Left ventricle myocardium inferior (tissue), 1 donor: Measurements from ENCODE around the gene CEP68. TPM values are rescaled to one million over a fixed set of nuclear protein-coding genes. Genes with fewer than 3 reads are reported as not detected.
A peak's percentile ranks its signal among the peaks of the same experiment; 100 is the strongest.

Experiments used
- DNase-seq: peaks from one replicate; pipeline ENCODE4 v3.0.0-alpha.2; 2020
- H3K27ac ChIP-seq: fragments of 200-600 bp; replicated peaks from 2 replicates; pipeline ENCODE4 v1.8.0; 2021
- H3K27me3 ChIP-seq: fragments of 200-600 bp; 2 replicates; pipeline ENCODE4 v1.8.0; 2021; ENCODE audit warnings: low read depth
- H3K36me3 ChIP-seq: fragments of 200-600 bp; 2 replicates; pipeline ENCODE4 v1.8.0; 2021
- H3K4me1 ChIP-seq: fragments of 200-600 bp; 2 replicates; pipeline ENCODE4 v1.8.0; 2021
- H3K4me3 ChIP-seq: fragments of 200-600 bp; 2 replicates; pipeline ENCODE4 v1.8.0; 2021; ENCODE audit warnings: mild to moderate bottlenecking, moderate library complexity
- H3K9me3 ChIP-seq: fragments of 200-600 bp; replicated peaks from 2 replicates; pipeline ENCODE4 v1.8.0; 2021
- CTCF ChIP-seq: fragments of 200-600 bp; IDR thresholded peaks from 2 replicates; pipeline ENCODE4 v1.8.0; 2021; ENCODE audit warnings: antibody characterized with exemption, mild to moderate bottlenecking, borderline replicate concordance
- intact Hi-C: fragments of 100-400 bp; cut with micrococcal nuclease; formaldehyde crosslinking; loops from one replicate; pipeline ENCODE4 v1.11.0; 2022
- total RNA-seq: library from RNA; stranded (reverse); fragmentation: NEBNext Ultra II Directional; extraction: Animal tissue kit (Norgen Biotek cat#: 25700); gene quantifications from one replicate; pipeline ENCODE4 v1.2.1, GENCODE V29; 2021
- donor health status: DM: no; HTN: yes; CAD: no; lungs with severe emphysema.

The CEP68 gene
- total RNA-seq, 1 donor from 2014 or later, result 20.2 TPM

GRCh38 chr2:65046633-65047407, 9.4 kb upstream of the CEP68 start:
- peaks cover 17% of the 10 kb centered on the region for H3K4me1 ChIP-seq
- H3K9me3 ChIP-seq, result peaks cover 11% of the 10 kb centered on the region
- no peaks in the 10 kb centered on the region for H3K36me3 ChIP-seq
- H3K27me3 ChIP-seq, result no peaks in the 10 kb centered on the region
- DNase-seq, result no peak
- no peak overlapping the region for H3K4me3 ChIP-seq
- no peak for TF ChIP-seq CTCF
- H3K27ac ChIP-seq, result peak overlapping the region; percentile 58
- intact Hi-C loops, result no loop called here

GRCh38 chr2:65049010-65049639, 7.1 kb upstream of the CEP68 start:
- Histone ChIP-seq H3K4me1 (peaks cover 5% of the 10 kb centered on the region), H3K27me3 (no peaks in the 10 kb centered on the region), H3K4me3 (no peak overlapping the region), H3K27ac (no peak overlapping the region), H3K36me3 (no peaks in the 10 kb centered on the region), H3K9me3 (peaks cover 7% of the 10 kb centered on the region)
- intact Hi-C loops, result no loop called here
- no peak for DNase-seq
- TF ChIP-seq CTCF, result no peak

DNA sequence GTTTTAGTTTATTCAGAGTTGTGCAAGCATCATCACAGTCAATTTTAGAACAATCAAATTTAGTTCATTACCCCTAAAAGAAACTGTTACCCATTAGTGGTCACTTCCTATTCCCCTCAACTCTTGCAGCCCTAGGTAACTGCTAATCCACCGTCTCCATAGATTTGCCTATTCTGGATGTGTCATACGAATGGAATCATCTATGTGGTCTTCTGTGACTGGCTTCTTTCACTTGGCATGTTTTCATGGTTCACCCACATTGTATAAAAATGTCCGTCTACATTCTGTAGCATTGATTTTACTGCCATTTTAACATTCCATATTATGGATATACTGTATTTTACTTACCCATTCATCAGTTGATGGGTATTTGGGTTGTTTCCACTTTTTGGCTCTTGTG, 5.3 kb upstream of the CEP68 start:
- no peak for TF ChIP-seq CTCF
- H3K27ac ChIP-seq, result no peak overlapping the region
- no peak for DNase-seq
- H3K36me3 ChIP-seq, result no peaks in the 10 kb centered on the region
- no peaks in the 10 kb centered on the region for H3K9me3 ChIP-seq
- H3K4me3 ChIP-seq, result no peak overlapping the region
- peaks cover 14% of the 10 kb centered on the region for H3K4me1 ChIP-seq
- H3K27me3 ChIP-seq, result no peaks in the 10 kb centered on the region
- intact Hi-C loops, result no loop called here

DNA sequence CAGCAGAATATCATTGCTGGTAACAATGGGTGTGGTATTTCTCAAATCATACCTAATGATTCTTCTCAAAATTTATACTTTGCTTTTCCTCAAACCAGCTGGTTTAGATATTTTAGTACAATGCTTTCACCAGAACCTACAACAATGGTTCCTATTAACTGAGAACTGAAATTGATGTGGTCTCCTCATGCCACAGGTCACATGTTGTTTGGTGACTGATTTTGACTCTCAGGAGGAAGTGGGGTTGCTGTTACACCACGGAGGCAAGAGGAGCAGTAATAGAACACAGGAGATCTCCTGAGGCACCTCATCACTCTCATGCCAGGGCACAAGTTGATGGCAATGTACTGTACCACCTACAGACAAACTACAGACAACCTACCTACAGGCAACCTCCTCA, 3.0 kb upstream of the CEP68 start:
- intact Hi-C loops, result no loop called here
- Histone ChIP-seq H3K4me3 (no peak overlapping the region), H3K27ac (no peak overlapping the region), H3K4me1 (peaks cover 29% of the 10 kb centered on the region), H3K36me3 (no peaks in the 10 kb centered on the region), H3K27me3 (no peaks in the 10 kb centered on the region), H3K9me3 (no peaks in the 10 kb centered on the region)
- TF ChIP-seq CTCF, result no peak
- DNase-seq, result no peak

- Histone ChIP-seq H3K4me1 (peaks cover 46% of the 10 kb centered on the region), H3K36me3 (no peaks in the 10 kb centered on the region), H3K27ac (no peak overlapping the region), H3K9me3 (no peaks in the 10 kb centered on the region), H3K4me3 (peak overlapping the region; percentile 94), H3K27me3 (no peaks in the 10 kb centered on the region)
- intact Hi-C loops, result no loop called here
- DNase-seq, result no peak
- no peak for TF ChIP-seq CTCF
Measured at GRCh38 chr2:65054749-65055421, 1.3 kb upstream of the CEP68 start.
